ENCODE data around the gene TSPAN5. TPM values are rescaled to one million over a fixed set of nuclear protein-coding genes. Genes with fewer than 3 reads are reported as not detected.

The TSPAN5 gene
- total RNA-seq, 1 experiment from 2014 or later: 41.8 TPM

- Histone ChIP-seq H3K4me2 (ENCODE audit: low read length) (no peak overlapping the region), H3K36me3 (ENCODE audit: low read depth, low read length) (peaks cover 26% of the 10 kb centered on the region), H3K4me3 (ENCODE audit: low read length) (no peak overlapping the region), H4K20me1 (ENCODE audit: low read length) (no peaks in the 10 kb centered on the region), H3K79me2 (ENCODE audit: low read length) (no peaks in the 10 kb centered on the region), H3K9me2 (replicated peaks; ENCODE audit: low read length) (no peaks in the 10 kb centered on the region), H3K27me3 (ENCODE audit: low read length) (no peaks in the 10 kb centered on the region), H3K4me1 (ENCODE audit: insufficient read depth, low read length) (peaks cover 29% of the 10 kb centered on the region), H3K9ac (ENCODE audit: low read length) (no peak overlapping the region), H3K27ac (ENCODE audit: low read length) (no peak overlapping the region), H2AFZ (ENCODE audit: low read length) (no peak overlapping the region), H3F3A (ENCODE audit: low read length, unreplicated experiment) (no peaks in the 10 kb centered on the region), H3K9me3 (ENCODE audit: low read length) (no peaks in the 10 kb centered on the region)
- ChIA-PET CTCF (no interaction called here), POLR2A (ENCODE audit: unreplicated experiment) (no interaction called here)
- BruUV-seq (replicated peaks): TSS peak; percentile 7
- ATAC-seq (no peak), DNase-seq (no peak)
- intact Hi-C loops (cut with micrococcal nuclease): no loop called here
- TF ChIP-seq EZH2phosphoT487 (IDR thresholded peaks at IDR 0.05; ENCODE audit: borderline replicate concordance, low read length) (no peak), CTCF (conservative IDR thresholded peaks at IDR 0.05; ENCODE audit: low read depth, low read length) (no peak)
Observed at GRCh38 chr4:98470831-98471230, 187.6 kb downstream of the TSPAN5 start.

- TF ChIP-seq EZH2phosphoT487 (IDR thresholded peaks at IDR 0.05; ENCODE audit: borderline replicate concordance, low read length): no peak
- no peak for TF ChIP-seq EZH2 (IDR thresholded peaks at IDR 0.05; ENCODE audit: low read length, unreplicated experiment)
- TF ChIP-seq CTCF (conservative IDR thresholded peaks at IDR 0.05; ENCODE audit: low read depth, low read length): no peak
- DNase-seq (no peak), ATAC-seq (no peak)
- POLR2A ChIA-PET (ENCODE audit: unreplicated experiment): no interaction called here
- Histone ChIP-seq H3K9ac (ENCODE audit: low read length) (no peak overlapping the region), H3K9me2 (replicated peaks; ENCODE audit: low read length) (no peaks in the 10 kb centered on the region), H3K4me1 (ENCODE audit: insufficient read depth, low read length) (peaks cover 29% of the 10 kb centered on the region), H4K20me1 (ENCODE audit: low read length) (no peaks in the 10 kb centered on the region), H2AFZ (ENCODE audit: low read length) (no peak overlapping the region), H3K79me2 (ENCODE audit: low read length) (no peaks in the 10 kb centered on the region), H3K27me3 (ENCODE audit: low read length) (no peaks in the 10 kb centered on the region), H3K4me2 (ENCODE audit: low read length) (no peak overlapping the region), H3K36me3 (ENCODE audit: low read depth, low read length) (peaks cover 25% of the 10 kb centered on the region), H3F3A (ENCODE audit: low read length, unreplicated experiment) (no peaks in the 10 kb centered on the region), H3K27ac (ENCODE audit: low read length) (no peak overlapping the region), H3K4me3 (ENCODE audit: low read length) (no peak overlapping the region), H3K9me3 (ENCODE audit: low read length) (no peaks in the 10 kb centered on the region)
- intact Hi-C loops (cut with micrococcal nuclease): no loop called here
- CTCF ChIA-PET: no interaction called here
- no TSS peak for BruUV-seq (replicated peaks)
Observed at GRCh38 chr4:98470366-98470765, 188.0 kb downstream of the TSPAN5 start.

- POLR2A ChIA-PET (ENCODE audit: unreplicated experiment): interaction anchor here (0.6 kb wide), 1 partner anchor 189 kb away, joined by 8 read pairs; the partner anchor contains the start of gene TSPAN5
- Histone ChIP-seq H3F3A (ENCODE audit: low read length, unreplicated experiment) (no peaks in the 10 kb centered on the region), H3K9me3 (ENCODE audit: low read length) (no peaks in the 10 kb centered on the region), H3K27ac (ENCODE audit: low read length) (no peak overlapping the region), H3K9me2 (replicated peaks; ENCODE audit: low read length) (no peaks in the 10 kb centered on the region), H3K4me1 (ENCODE audit: insufficient read depth, low read length) (peaks cover 23% of the 10 kb centered on the region), H3K4me3 (ENCODE audit: low read length) (no peak overlapping the region), H3K79me2 (ENCODE audit: low read length) (no peaks in the 10 kb centered on the region), H4K20me1 (ENCODE audit: low read length) (no peaks in the 10 kb centered on the region), H2AFZ (ENCODE audit: low read length) (no peak overlapping the region), H3K36me3 (ENCODE audit: low read depth, low read length) (peaks cover 22% of the 10 kb centered on the region), H3K4me2 (ENCODE audit: low read length) (no peak overlapping the region), H3K27me3 (ENCODE audit: low read length) (no peaks in the 10 kb centered on the region), H3K9ac (ENCODE audit: low read length) (no peak overlapping the region)
- ATAC-seq (no peak), DNase-seq (no peak)
- intact Hi-C loops (cut with micrococcal nuclease): loop anchor here (2.0 to 10.0 kb wide), 5 partner anchors 157 to 385 kb away; partner anchors contain the start of genes RAP1GDS1 and TSPAN5
- CTCF ChIA-PET: no interaction called here
- TF ChIP-seq EZH2phosphoT487 (IDR thresholded peaks at IDR 0.05; ENCODE audit: borderline replicate concordance, low read length): no peak
- no peak for TF ChIP-seq CTCF (conservative IDR thresholded peaks at IDR 0.05; ENCODE audit: low read depth, low read length)
- no peak for TF ChIP-seq EZH2 (IDR thresholded peaks at IDR 0.05; ENCODE audit: low read length, unreplicated experiment)
- BruUV-seq (replicated peaks): no TSS peak
Observed at GRCh38 chr4:98469771-98470170, 188.6 kb downstream of the TSPAN5 start.
